EH (cell line): ENCODE results near the gene CHN2.
A peak's percentile ranks its signal among the peaks of the same experiment; 100 is the strongest.

Source experiments
- DNase-seq: peaks from one replicate; pipeline ENCODE4 v3.0.0-alpha.2; 2015; ENCODE audit warnings: low read depth

The CHN2 gene

DNA sequence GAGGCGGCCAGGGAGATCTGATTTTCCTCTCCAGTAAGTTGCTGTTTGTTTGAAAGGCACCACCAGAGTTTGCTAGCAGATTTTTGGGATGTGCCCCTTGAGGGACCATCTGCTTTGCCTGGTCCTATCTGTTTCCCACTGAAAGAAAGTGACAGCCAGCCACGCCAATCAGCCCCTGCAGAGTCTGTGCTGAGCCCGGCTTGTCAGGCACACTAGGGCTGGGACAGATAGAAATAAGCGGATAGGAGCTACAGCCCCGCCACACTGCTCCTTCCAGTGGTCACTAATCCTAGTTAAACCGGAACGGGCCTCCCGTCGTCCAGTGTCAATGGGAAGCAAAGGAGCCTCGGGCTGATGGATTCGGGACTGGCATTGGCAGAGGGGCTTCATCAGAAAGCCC lies 207.2 kb downstream of the CHN2 start:
- DNase-seq = no peak

DNA sequence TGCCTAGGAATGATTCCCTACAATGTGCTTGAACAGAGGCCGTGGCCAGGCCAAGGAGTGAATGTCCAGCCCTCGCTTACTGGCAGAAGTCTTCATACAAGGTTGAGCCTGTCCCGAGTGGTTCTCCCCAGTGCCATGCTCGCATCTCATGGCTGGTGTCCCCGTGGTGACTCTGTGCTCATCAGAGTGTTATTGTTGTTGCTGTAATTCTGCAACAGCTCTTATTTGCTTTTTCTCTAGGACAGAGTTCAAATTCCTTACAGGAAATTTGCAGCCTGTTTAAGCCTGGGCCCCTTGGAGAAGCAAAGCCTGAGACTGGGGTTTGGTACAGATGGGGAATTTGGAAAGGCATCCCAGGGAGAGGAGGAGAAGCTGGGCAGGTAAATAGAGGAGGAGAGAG lies 211.3 kb downstream of the CHN2 start:
- DNase-seq = no peak

DNA sequence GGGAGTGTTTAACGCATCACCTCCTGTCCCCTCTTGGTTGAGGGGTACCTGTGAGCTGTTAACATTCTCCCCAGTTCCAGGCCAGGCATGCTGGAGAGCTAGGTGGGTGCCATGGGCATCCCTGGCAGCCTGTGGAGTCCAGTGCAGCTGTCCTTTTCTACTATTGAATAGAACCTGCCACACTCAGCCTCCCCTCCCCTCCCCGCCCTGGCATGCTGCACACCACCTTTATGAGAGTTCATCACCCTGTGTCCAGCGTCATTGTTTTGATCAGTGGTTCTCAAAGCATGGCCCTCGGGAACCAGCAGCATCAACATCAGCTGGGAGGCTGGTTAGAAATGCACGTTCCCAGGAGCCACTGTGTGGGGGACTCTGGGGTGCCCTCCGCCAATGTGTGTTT lies 211.8 kb downstream of the CHN2 start:
- DNase-seq = no peak

DNA sequence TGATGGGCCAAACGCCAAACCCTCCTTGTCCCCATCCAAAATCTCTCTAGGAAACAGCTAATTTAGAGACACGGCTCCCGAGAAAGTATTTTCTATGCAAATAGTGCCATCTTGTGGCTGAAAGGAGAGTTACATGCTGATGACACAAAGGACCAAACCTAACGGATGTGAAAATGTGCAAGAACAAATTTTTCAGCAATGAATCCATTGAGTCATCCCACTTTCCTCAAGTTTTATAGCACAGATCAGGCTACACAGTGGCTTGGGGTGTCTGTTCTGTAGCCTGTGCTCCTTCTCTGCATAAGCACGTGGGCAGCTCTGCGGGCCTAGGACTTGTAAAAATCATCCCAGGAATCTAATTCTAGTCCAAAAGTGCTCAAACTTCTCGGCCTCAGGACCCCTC lies 214.3 kb downstream of the CHN2 start:
- peak; percentile 84 for DNase-seq

DNA sequence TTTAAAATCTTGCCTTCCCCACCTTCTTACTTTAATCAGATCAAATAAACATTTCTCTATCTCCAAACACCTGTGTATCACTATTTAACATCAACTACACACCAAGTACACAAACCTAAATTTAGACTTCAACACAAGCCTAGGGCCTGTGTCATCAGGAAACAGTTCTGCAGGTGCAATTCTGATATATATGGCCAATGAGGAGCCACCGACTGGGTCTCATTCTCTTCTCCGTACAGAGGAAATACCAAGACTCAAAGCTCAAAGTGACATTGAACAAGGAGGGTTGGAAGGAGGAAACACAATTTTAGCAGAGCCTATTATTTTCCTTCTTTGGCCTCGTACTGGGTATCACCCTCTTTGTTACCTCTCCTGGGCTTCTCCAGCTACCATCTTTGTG lies 216.4 kb downstream of the CHN2 start:
- DNase-seq = no peak

DNA sequence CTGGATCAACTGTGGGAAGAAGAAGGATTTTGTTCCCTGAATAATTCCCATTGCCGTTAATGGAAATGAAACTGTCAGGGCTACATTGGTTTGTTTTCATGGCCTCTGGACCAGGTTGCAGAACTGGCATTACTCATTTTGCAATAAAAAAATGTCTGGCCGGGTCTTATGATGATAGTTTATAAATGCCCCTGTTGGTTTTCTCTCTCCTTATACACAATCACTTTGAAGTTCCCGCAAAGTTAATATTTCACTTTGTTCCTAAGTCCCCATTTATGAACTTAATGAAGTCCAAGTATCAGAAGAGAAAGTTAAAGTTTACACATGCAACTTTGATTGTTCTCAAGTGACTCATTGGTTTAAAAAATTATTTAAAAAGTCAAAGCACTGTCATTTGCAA lies 218.3 kb downstream of the CHN2 start:
- DNase-seq = no peak

DNA sequence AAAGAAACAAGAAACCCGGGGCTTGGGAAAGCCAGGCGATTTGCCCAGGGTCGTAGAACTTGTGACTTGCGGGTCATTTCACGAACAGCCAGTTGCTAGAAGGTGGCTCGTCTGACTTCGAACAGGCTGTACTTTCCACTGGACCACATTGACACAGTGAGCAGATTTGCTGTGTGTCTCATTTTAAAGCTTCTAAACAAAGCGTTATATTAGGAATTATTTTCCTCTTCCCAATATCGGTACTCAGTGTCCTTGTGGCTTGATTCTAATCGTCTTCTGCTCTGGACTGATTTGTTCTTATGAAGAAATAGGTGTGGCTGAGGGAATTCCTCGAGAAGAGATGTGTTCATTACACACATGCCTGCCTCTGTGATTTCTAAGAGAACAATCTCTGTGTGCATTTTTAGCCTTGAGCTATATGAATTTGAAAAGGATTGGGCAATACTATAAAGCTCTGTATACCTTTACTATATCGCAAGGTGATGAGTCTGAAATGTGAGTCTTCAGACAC lies 219.1 kb downstream of the CHN2 start:
- no peak for DNase-seq

DNA sequence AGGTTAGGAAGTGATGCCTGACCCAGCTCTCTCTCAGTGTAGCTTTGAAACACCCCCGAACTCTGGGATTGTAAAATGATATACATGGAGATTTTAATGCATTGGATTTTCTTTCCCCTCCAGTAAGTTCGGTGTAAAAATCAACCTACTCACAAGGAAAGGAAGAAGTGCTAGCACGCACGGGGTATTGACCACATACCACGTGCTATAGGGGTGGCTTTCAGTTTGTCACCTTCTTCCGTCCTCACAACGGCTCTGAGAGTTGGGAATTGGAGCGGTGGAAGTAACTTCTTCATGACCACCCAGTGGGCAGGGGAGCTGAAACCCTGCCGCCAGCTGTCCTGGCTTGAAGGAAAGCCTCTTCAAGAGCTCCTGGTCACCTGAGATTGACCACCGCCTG lies 219.6 kb downstream of the CHN2 start:
- DNase-seq = no peak

DNA sequence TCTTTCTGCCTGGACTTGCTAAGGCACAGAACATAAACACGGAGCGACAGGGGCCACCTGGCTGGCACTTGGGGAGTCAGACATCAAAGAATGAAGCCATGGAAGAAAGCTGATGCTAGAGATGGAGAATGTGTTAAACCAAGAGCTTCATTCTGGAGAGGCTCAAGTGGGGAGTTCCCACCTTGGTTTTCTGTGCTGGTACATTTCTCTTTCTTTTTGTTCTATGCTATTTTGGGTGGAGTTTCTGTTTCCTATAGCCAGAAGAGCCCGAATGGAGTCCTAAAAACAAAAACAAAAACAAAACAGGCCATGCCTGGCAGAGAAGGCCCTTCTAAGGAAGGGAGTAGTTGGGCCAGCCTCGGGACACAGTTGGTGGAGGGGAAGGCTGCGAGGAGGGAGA lies 220.6 kb downstream of the CHN2 start:
- DNase-seq = no peak

DNA sequence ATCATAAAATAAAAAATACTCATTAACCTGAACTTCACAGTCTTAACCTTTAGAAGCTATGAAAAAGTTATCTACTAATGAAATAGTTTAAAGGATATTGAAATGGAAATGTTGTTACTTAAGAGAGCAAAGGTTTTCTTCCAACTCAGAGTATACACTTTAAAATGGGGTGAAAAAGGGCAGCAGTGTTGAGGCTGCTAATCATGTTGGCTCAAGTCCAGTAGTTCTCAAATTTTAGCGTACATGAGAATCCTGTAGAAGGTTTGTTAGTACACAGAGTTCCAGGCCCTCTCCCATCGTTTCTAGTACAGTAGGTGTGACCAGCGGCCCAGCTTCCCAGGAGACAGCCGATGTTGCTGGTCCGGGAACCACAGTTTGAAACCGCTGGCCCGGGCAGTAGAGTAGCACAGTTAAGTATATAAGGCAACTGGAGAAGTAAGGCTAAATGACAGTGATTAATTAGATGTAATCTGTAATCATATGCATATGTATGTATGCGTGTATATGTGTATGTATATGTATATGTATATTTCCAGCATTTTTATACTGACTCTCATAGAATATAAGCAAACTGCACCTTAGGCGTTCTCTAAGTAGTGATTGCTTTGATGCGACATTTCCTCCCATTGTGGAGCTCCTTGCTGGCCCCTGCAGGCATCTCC lies 221.8 kb downstream of the CHN2 start:
- DNase-seq = no peak

DNA sequence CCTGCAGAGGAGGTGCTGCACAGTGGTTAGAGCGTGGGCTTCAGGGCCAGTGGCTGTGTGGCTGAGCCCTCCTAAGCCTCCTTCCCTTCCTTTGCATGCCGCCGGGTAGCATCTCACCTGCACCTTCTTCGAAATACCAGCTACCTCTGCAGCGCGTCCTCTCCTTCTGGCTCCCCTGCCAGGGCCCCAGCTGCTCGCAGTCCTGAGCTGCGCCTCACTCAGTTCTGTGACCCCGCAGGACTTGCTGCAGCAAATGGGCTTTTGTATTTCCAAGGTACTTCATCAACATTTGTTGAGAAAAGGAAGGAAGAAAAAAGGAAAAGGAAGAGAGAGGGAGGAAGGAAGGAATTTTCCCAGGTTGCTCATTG lies 222.3 kb downstream of the CHN2 start:
- DNase-seq = no peak

DNA sequence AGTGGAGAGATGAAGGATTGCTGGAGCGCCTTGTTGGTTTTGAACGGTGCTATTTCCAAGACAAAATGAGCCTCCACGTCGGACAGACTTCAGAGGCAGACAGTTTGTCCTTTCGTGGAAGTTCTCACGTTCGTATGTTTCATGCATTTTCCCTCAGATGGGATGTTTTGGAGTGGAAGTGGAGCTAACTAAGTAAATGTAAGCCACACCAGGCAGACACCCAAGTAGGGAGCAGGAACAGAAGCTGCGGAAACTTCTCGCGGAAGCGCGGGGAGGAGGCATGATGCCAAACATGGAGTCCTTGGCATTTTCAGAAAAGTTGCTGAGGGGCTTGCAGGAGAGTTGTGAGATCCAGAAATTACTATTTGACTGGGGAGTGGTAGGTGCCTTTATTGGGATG lies 223.5 kb downstream of the CHN2 start:
- DNase-seq = no peak

DNA sequence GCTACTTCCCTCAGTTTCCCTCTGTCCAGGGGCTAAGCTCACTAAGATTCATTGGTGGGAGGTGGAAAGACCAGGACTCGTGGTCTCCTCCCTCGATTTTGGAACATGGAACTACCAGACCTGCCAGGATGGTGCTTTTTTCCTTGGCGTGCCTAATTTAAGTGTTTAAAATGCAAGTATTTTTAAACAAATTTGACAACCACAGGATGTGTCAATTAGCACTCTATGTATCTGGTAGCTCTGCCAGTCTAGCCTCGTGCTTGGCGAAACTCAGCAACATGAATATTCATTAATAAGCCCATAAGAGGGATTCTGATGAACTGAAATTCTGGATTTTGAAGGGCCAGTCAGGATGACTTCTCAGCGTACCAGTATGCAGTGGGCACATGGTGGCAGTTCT lies 224.1 kb downstream of the CHN2 start:
- no peak for DNase-seq

DNA sequence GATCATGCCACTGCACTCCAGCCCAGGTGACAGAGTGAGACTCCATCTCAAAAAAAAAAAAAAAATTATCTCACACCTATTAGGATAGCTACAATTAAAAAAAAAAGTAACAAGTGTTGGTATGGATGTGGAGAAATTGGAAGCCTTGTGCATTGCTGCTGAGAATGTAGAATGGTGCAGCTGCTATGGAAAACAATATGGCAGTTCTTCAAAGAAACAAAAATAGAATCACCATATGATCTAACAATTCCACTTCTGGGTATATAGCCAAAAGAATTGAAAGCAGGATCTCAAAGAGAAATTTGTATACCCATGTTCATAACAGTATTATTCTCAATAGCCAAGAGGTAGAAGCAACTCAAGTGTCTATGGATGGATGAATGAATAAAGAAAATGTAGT lies 225.4 kb downstream of the CHN2 start:
- no peak for DNase-seq

DNA sequence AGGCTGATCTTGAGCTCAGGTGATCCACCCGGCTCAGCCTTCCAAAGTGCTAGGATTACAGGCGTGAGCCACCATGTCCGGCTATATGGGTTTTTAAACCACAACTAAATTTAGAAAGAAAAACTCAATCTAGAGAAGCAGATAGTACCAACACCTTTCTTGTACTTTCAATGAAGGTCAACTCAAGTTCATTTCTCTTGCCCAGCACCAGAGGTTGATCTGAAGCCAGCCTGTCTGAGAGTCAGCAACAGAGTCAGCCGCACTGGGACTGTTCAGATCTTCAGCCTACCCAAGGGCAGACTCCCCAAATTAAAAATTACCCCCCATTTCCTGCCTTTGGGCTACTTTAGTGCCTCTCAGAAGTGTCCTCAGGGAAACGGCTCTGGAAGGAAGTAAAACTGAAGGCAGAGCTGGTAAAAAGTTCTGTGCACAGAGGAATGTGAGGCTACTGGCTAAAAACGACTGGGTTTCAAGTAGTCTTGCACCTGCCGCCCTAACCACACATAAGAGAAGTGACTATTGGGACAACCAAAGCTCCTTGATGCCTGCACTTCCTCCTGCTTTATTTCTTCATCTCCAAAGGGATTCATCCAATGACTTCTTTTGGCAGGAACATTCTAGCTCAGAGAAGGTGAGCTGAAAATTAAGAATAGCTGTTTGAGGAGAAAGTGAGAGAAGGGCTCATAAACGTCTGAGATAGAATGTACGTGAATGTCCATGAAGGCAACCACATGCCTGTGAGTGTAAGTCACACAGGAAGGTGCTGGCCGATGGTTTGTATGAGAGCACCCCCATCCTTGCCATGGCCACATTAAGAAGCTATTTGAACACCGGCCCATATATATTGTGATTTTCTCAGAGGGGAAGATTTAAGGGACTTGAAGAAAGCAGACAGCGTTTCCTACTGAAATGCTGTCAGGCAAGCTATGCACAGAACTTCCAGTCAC lies 226.7 kb downstream of the CHN2 start:
- no peak for DNase-seq

DNA sequence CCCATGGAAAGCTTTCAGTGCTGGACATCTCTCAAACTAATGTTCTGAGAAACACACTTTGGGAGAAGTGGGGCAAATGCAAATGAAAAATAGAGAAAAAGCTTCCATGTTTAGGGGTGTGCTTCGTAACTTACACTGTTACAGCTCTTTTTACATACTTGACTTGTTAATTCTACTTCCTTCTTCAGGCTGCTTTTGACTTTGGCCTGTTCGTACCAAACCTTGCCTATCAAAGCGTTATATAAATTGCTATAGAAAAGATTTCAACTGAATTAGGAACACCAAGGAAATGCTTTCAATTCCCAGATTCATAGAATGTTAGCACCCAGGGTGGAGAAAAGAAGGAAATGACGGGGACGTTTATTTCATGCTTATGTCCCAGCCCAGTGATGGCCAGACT lies 228.3 kb downstream of the CHN2 start:
- no peak for DNase-seq

DNA sequence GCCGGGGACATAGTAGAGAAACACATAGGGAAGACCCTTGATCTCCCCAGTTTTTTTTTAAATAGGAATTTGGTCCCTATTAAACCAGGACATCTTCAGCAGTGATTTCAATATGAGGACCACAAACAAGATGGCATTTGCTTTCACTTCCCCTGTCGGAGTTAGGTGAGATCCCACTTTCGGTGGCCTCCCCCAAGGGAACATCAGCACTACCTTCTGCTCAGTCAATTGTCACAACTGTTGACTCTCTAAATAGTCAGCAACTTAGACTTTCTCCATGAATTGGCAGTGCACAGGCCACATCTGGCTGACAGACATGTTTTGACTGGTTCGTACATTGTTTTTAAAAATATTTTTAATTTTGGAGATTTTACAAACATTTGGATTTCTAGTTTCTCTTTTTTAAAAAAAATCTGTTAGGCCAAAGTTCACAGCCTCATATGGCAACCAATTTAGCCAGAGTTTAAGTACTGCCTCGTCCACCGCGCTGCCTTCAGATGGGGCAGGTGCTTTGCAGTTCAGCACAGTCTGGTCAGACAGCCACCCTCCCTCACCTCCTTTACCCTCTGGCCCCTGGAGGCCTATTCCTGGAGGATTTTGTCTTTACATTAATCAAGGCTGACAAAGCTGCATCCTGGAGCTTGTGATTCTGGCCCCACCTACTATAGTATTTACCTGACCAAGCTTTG lies 229.9 kb downstream of the CHN2 start:
- no peak for DNase-seq

DNA sequence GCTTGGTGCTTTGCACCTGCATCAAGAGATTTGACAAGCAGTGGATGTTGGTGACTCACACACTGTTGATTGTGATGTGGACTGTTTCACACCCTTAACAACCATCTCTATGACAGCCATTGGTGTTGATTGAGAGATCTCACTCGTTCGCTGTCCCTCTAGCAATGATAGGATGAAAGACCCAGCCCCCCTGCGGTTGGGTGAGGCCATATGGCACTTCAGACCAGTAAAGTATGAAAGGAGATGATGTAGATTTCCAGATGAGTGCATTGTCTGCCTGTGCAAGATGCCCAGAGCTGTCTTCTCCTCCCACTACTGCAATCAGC lies 230.4 kb downstream of the CHN2 start:
- no peak for DNase-seq

DNA sequence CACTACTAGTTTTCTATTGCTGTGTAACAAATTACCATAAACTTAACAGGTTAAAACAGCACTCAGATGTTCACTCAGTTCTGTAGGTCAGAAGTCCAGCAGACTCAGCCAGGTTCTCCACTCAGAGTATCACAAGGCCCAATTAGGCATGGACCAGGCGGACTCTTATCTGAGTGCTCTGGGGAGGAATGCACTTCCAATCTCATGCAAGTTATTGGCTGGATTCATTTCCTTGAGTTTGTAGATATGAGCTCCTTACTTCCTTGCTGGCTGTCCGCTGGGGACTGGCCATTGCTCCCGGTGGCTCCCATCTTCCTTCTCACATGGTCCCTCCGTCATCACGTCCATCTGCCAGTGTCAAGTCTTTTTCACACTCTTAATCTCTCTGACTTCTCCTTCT lies 232.0 kb downstream of the CHN2 start:
- DNase-seq = no peak

DNA sequence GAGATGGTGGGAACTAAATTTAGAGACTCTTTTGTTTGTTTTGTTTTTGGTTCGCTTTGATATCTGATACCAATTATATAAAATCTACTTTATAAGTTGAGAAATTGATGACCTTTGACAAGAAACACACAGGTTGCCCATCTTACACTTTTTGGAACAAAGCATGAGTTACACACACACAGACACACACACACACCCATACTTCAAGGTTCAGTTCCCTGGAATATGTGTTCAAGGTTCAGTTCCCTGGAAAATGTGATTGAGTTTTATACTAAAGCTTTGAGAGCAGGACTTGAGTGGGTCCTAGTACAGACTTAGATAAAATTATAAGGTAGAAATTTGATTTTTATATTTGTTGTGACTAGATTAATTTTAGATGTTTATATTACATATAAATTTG lies 234.8 kb downstream of the CHN2 start:
- no peak for DNase-seq

DNA sequence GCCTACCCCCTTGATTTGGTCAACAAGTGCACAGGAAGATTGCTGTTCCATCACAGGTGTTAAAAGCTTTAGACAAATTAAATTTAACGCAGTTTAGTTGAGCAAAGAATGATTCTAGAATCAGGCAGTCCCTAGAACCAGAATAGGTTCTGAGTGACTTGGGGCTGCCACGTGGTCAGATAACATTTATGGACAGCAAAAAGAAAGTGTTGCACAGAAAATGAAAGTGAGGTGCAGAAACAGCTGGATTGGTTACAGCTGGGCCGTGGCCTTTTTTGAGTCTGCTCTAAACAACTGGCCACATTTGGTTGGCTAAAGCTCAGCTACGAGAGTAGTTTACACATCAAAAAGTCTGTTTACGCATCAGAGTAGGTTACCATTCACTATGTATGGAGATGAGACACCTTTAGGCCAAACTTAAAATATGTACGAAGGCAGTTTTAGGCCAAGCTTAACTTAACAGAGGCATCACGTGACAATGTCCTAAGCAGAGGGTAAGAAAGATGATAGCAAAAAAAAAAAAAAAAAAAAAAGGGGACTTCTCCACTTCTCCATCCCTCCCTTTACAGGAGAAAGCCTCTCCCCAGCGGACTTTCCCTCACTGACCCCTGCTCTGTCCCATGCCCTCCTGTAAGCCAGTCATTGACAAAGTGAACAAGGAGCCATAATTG lies 235.8 kb downstream of the CHN2 start:
- DNase-seq = no peak

DNA sequence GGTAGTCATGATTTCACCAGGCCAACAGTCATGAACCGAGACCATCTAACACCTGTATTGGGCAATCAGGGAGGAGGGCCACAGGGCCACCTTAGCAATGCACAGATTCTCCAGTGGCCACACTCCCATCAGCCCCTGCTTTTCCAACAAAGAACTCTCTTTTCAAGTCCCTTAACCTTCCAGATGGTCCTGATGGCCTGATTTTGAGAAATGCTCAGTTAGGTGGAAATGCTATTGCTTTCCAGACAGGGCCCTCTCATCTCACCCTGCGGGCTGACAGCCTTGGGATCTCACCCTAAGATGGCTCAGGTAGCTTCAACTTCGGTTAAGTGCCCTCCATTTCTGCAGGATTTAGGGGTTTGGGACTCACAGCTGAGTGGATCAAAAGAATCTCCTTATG lies 237.1 kb downstream of the CHN2 start:
- no peak for DNase-seq

DNA sequence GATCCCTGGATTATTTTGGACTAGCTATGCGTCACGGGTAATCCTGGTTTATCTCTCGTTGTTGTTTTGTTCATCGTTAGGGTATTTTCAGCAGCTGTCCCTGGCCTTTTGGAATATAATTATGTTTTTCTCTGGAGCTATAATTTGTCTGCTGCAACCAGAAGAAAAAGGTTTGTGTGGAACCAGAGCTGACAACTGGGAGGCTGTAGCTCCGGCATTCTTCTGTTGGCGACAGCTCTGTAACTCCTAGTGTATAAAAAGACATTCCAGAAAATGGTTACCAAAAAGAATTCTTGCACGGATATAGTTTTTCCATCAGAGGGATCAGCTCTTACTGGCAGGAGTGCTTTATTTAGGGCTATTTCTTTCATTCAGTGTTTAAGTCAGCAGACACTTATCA lies 238.1 kb downstream of the CHN2 start:
- no peak for DNase-seq
